Activated CD4-positive, alpha-beta T cell treated with anti-CD3 and anti-CD28 coated beads for 36 hours (primary cell): ENCODE data around the gene LRCH1. TPM values are rescaled to one million over a fixed set of nuclear protein-coding genes. Genes with fewer than 3 reads are reported as not detected.

Experiments used
- ATAC-seq: fragments of 200-7000 bp; cut with Tn5 transposase; one replicate; pipeline ENCODE4 v1.10.0; 2021; ENCODE audit warnings: mild to moderate bottlenecking, moderate library complexity
- CTCF ChIA-PET: fragments of 350-600 bp; sonication (Branson Sonifier 250); formaldehyde crosslinking; loops from one replicate; lab custom pipeline; 2021; ENCODE audit warnings: antibody characterized with exemption; lab: Charles Lee
- POLR2A ChIA-PET: fragments of 350-600 bp; sonication (Branson Sonifier 250); formaldehyde crosslinking; loops from one replicate; lab custom pipeline; 2021; ENCODE audit warnings: antibody characterized with exemption, inconsistent platforms; lab: Charles Lee
- DNase-seq: peaks from one replicate; pipeline ENCODE4 v3.0.0-alpha.2; 2020
- H3K27ac Mint-ChIP-seq: one replicate; pipeline ENCODE4 v1.8.0; 2021; ENCODE audit warnings: mixed read lengths
- H3K27me3 Mint-ChIP-seq: one replicate; pipeline ENCODE4 v1.8.0; 2021; ENCODE audit warnings: mixed read lengths
- H3K36me3 Mint-ChIP-seq: one replicate; pipeline ENCODE4 v1.8.0; 2021; ENCODE audit warnings: low read depth, mixed read lengths
- H3K4me1 Mint-ChIP-seq: one replicate; pipeline ENCODE4 v1.8.0; 2021; ENCODE audit warnings: mixed read lengths
- H3K4me3 Mint-ChIP-seq: one replicate; pipeline ENCODE4 v1.8.0; 2021; ENCODE audit warnings: mild to moderate bottlenecking, moderate library complexity, mixed read lengths
- H3K9me3 Mint-ChIP-seq: one replicate; pipeline ENCODE4 v1.8.0; 2021; ENCODE audit warnings: low read depth, mixed read lengths
- intact Hi-C, 2 experiments: fragments of 100-400 bp; cut with DNase I in 1 of 2; cut with micrococcal nuclease in 1 of 2; formaldehyde crosslinking; loops; one replicate each; pipeline versions ENCODE4 v1.14.2 to v1.15.1; 2022 to 2024; cut with DNase I, micrococcal nuclease
- total RNA-seq, 2 experiments: library from RNA; stranded (reverse); gene quantifications; one replicate each; pipeline ENCODE4 v1.2.3, GENCODE V29; 2021

Gene LRCH1
- total RNA-seq, 2 experiments from 2014 or later = 14.8 to 16.4 TPM

DNA sequence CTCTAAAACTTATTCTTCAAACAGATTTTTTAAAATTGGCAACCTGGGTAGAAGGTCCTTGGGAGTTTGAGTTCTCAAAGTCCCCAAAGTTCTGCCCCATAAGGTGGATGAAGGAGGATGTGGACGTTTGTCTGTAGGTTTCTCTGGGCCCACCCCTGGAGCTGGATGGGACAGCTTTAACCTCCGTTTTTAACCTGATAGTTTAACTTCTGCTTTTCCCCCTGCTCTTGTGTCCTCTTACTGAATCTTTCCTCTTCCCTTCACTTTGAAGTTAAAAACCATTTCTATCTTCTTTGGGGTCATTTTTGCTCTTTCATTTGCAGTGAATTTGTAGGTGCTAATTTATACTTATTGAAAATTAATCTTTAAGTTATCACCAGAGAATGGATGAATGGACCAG is 164.9 kb downstream of the LRCH1 start:
- CTCF ChIA-PET = interaction anchor here (0.9 to 2.6 kb wide), 4 partner anchors 11 to 226 kb away, joined by 3 to 20 read pairs (median 5); no protein-coding TSS in a partner anchor
- ATAC-seq (no peak), DNase-seq (no peak)
- Mint-ChIP-seq H3K9me3 (no peaks in the 10 kb centered on the region), H3K4me3 (no peak overlapping the region), H3K27me3 (no peaks in the 10 kb centered on the region), H3K4me1 (no peaks in the 10 kb centered on the region), H3K27ac (no peak overlapping the region), H3K36me3 (peaks cover 6% of the 10 kb centered on the region)
- intact Hi-C loops = no loop called here
- POLR2A ChIA-PET = no interaction called here

DNA sequence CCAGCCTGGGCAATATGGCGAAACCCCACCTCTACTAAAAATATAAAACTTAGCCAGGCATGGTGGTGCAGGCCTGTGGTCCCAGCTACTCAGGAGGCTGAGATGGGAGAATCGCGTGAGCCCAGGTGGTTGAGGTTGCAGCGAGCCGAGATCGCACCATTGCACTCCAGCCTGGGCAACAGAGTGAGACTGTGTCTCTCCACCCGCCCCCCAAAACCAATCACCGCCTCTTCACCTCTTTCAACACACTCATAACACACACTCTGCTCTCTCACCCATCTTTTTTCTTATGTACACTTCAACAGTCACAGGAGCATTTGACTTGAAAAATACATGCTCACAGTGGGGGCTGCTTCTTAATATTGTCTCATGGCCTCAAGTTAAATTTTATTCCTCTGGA is 167.2 kb downstream of the LRCH1 start:
- no peaks in the 10 kb centered on the region for H3K4me1 Mint-ChIP-seq
- ATAC-seq = no peak
- intact Hi-C loops = no loop called here
- no peak overlapping the region for H3K27ac Mint-ChIP-seq
- DNase-seq = no peak
- H3K27me3 Mint-ChIP-seq = no peaks in the 10 kb centered on the region
- no peaks in the 10 kb centered on the region for H3K9me3 Mint-ChIP-seq
- peaks cover 23% of the 10 kb centered on the region for H3K36me3 Mint-ChIP-seq
- CTCF ChIA-PET = interaction anchor here (0.7 to 2.3 kb wide), 7 partner anchors 11 to 226 kb away, joined by 3 to 28 read pairs (median 4); no protein-coding TSS in a partner anchor
- POLR2A ChIA-PET = no interaction called here
- H3K4me3 Mint-ChIP-seq = no peak overlapping the region

DNA sequence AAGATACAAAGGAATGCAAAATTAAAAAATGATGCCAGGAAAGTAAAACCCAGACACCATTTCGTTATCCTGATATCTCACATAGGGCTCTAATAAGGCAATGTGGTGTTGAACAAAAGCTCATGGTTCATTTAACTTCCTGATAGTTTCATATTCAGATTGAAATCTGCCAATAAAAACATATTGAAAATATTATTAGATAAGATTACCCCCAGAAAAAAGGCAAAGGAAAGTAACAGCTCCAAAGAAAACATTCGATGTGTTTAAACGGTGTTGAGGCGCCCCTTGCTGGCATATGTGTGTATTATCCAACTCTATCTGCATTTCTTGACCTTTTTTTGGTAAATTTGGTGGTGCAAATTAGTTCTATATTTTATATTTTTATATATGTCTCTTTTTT is 168.1 kb downstream of the LRCH1 start:
- ATAC-seq (no peak), DNase-seq (peak; percentile 67)
- POLR2A ChIA-PET = no interaction called here
- CTCF ChIA-PET = interaction anchor here (0.6 to 2.3 kb wide), 16 partner anchors 9 to 236 kb away, joined by 3 to 28 read pairs (median 4); no protein-coding TSS in a partner anchor
- Mint-ChIP-seq H3K9me3 (no peaks in the 10 kb centered on the region), H3K27me3 (no peaks in the 10 kb centered on the region), H3K4me1 (no peaks in the 10 kb centered on the region), H3K36me3 (peaks cover 22% of the 10 kb centered on the region), H3K4me3 (no peak overlapping the region), H3K27ac (no peak overlapping the region)
- intact Hi-C loops = loop anchor here (1.0 kb wide), 2 partner anchors 170 to 228 kb away; no protein-coding TSS in a partner anchor

DNA sequence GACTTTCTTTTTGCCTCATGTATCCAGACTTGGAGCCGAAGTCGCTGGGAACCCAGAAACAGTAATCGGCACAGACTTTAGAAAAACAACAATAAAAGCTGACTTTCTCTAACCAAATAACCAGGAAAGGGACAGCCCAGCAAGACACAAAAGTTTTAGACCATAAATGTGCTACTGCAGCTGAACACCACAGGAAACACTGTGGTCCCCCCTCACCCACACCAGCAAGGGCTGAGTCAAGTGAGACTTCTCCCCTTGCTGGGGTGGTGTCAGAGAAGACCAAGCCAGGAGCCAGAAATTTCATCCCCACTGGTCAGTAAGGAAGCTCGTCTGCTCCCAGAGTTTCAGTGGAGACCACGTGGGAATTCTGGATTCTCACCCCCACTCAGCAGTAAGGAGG is 173.4 kb downstream of the LRCH1 start:
- CTCF ChIA-PET = interaction anchor here (1.3 kb wide), 1 partner anchor 174 kb away, joined by 3 read pairs; no protein-coding TSS in a partner anchor
- intact Hi-C loops = no loop called here
- no peak for DNase-seq

DNA sequence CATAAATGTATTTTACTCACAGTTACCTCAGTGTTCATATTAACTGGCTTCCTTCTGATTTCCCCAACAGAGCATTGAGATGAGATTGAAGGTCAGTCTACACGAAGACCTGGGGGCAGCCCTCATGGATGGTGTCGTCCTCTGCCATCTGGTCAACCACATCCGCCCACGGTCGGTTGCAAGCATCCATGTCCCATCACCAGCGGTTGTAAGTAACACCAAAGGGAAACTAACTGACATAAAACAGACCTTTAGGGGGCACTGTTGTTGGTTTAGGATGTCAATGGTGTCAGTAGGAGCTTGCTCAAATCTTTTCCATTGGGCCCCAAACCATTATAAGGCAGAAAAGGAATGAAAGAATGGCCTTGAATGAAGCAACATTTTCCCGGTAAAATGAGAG is 175.8 kb downstream of the LRCH1 start:
- peak; percentile 57 for DNase-seq
- H3K9me3 Mint-ChIP-seq = no peaks in the 10 kb centered on the region
- CTCF ChIA-PET = interaction anchor here (0.9 to 1.3 kb wide), 3 partner anchors 12 to 173 kb away, joined by 3 to 4 read pairs (median 3); no protein-coding TSS in a partner anchor
- H3K36me3 Mint-ChIP-seq = peaks cover 39% of the 10 kb centered on the region
- H3K4me1 Mint-ChIP-seq = no peaks in the 10 kb centered on the region
- intact Hi-C loops = no loop called here
- ATAC-seq = peak; percentile 63
- no peaks in the 10 kb centered on the region for H3K27me3 Mint-ChIP-seq
- H3K27ac Mint-ChIP-seq = no peak overlapping the region
- POLR2A ChIA-PET = no interaction called here
- no peak overlapping the region for H3K4me3 Mint-ChIP-seq

More for the DNA sequence above, 173.4 kb downstream of the LRCH1 start:
- no peaks in the 10 kb centered on the region for H3K4me1 Mint-ChIP-seq
- no peak overlapping the region for H3K4me3 Mint-ChIP-seq
- peaks cover 36% of the 10 kb centered on the region for H3K36me3 Mint-ChIP-seq
- ATAC-seq = no peak
- no peaks in the 10 kb centered on the region for H3K9me3 Mint-ChIP-seq
- POLR2A ChIA-PET = no interaction called here
- no peaks in the 10 kb centered on the region for H3K27me3 Mint-ChIP-seq
- no peak overlapping the region for H3K27ac Mint-ChIP-seq

DNA sequence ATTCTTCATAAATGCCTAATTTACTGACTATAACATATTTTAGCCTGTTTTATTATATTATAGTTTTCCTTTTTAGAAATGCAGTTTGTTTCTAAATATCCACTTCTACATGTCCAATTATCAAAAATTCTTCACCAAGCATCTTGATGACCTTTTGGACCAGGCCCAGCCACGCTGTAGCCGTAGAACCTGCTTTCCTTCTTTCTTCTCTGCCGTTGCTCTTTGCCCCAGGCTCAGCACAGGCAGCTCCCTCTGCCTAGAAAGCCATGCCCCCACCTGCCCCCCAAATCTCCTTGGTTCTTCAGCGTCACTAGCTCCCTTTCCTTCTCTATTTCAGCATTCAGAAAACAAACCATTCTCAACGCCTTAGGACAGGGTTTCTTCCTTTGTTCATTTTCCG is 178.6 kb downstream of the LRCH1 start:
- DNase-seq (no peak), ATAC-seq (no peak)
- H3K36me3 Mint-ChIP-seq = peaks cover 29% of the 10 kb centered on the region
- no peaks in the 10 kb centered on the region for H3K9me3 Mint-ChIP-seq
- ChIA-PET CTCF (interaction anchor here (0.6 kb wide), 2 partner anchors 237 to 244 kb away, joined by 3 read pairs; no protein-coding TSS in a partner anchor), POLR2A (no interaction called here)
- intact Hi-C loops = no loop called here
- H3K4me1 Mint-ChIP-seq = no peaks in the 10 kb centered on the region
- H3K27me3 Mint-ChIP-seq = no peaks in the 10 kb centered on the region
- H3K27ac Mint-ChIP-seq = no peak overlapping the region
- H3K4me3 Mint-ChIP-seq = no peak overlapping the region

DNA sequence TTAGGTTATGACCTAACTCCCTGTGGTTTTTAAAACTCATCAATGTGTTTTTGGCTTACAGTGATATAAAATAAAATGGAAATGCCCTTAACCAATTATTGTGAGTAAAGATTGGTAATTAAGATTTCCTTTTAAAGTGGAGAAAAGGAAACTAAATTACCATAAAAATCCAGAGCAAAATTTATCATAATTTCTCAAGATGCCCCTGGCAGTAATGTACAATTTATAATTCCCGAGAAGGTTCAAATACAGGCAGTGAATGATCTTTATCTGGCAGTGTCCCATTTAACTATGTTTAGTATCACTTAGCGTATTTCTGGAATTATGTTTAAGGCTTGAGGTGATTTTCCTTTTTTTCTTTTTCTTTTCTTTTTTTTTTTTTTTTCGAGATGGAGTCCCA is 182.5 kb downstream of the LRCH1 start:
- H3K36me3 Mint-ChIP-seq = peaks cover 17% of the 10 kb centered on the region
- intact Hi-C loops = no loop called here
- ATAC-seq = no peak

DNA sequence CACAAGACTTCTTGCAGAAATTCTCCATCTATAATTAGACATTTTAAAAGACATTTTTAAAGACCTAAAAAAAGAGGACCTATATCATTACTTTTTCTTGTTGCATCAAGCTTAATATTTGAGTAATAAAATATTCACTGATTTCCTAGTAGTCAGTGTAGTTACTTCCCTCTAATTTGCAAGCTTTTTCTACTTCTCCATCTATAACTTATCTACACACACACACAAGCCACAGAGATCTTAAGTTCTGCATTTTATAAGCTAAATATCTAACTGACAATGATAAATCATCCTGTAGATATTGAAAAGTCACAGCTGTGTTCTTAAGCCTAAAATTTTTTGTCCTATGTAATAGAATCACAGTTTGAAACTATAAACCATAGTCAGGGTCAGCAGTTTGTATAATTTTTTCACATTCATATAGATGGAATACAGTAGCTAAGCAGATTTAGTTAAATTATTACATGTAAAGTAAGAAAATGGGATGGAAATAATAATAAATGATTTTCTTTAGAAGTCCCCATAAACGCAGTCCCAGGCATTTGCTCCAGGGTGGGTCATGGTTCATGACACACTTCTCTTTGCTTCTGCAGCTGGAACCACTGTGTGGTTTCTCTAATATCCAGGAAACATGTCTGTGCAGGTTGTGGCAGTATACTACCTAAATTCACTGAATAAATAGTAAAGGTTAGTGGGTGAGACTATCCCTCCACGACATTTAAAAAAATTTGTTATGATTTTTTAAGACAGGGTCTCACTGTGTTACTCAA is 183.8 kb downstream of the LRCH1 start:
- ATAC-seq (no peak), DNase-seq (no peak)
- no peak overlapping the region for H3K27ac Mint-ChIP-seq
- no peaks in the 10 kb centered on the region for H3K9me3 Mint-ChIP-seq
- no peaks in the 10 kb centered on the region for H3K27me3 Mint-ChIP-seq
- peaks cover 19% of the 10 kb centered on the region for H3K36me3 Mint-ChIP-seq
- ChIA-PET CTCF (interaction anchor here (0.8 to 1.3 kb wide), 5 partner anchors 9 to 182 kb away, joined by 3 to 4 read pairs (median 3); no protein-coding TSS in a partner anchor), POLR2A (no interaction called here)
- no peaks in the 10 kb centered on the region for H3K4me1 Mint-ChIP-seq
- H3K4me3 Mint-ChIP-seq = no peak overlapping the region
- intact Hi-C loops = no loop called here

More for the DNA sequence above, 182.5 kb downstream of the LRCH1 start:
- no peak for DNase-seq
- H3K27me3 Mint-ChIP-seq = no peaks in the 10 kb centered on the region
- H3K27ac Mint-ChIP-seq = no peak overlapping the region
- no peaks in the 10 kb centered on the region for H3K4me1 Mint-ChIP-seq
- no peaks in the 10 kb centered on the region for H3K9me3 Mint-ChIP-seq
- H3K4me3 Mint-ChIP-seq = no peak overlapping the region
- CTCF ChIA-PET = interaction anchor here (0.7 kb wide), 1 partner anchor 244 kb away, joined by 3 read pairs; no protein-coding TSS in a partner anchor
- POLR2A ChIA-PET = no interaction called here

DNA sequence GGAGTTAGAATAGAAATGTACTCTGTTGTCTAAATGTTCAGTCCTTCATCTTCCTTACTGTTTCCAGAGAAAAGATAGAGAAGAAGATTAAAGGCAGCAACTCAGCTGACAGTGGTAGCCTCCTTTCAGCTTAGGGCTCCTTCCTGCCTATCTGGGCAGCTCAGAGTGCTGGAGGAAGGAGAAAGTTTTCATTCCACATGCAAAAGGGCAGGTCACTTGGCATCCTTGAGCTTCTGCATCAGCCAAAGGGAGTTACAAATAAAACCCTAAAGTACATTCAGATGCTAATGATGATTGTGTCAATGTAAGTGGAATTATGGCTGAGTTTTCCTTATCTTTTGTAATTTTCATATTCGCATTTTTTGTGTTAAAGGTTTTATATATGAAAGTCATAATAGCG is 185.1 kb downstream of the LRCH1 start:
- no peak for DNase-seq
- Mint-ChIP-seq H3K4me1 (no peaks in the 10 kb centered on the region), H3K4me3 (no peak overlapping the region), H3K27ac (no peak overlapping the region), H3K27me3 (no peaks in the 10 kb centered on the region), H3K36me3 (peaks cover 12% of the 10 kb centered on the region), H3K9me3 (no peaks in the 10 kb centered on the region)
- POLR2A ChIA-PET = no interaction called here
- no peak for ATAC-seq
- intact Hi-C loops = no loop called here
- CTCF ChIA-PET = interaction anchor here (1.2 kb wide), 1 partner anchor 187 kb away, joined by 3 read pairs; no protein-coding TSS in a partner anchor

DNA sequence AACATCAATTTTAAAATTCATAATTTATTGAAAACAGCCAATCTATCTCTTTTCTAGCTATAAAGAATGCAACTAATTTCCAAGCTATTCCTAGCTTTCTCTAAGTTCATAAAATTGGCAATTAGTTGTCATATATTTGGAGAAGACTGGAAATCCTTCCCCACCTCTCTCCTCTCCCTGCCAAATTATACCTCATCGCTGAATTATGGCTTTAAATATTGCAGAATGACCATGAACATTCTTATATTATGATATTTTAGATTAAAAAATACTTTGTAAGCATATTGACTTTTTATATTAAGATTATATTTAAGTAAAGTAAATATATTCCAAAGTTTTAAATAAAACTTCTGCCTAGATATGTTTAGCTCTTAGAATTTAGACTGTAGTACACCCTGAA is 185.8 kb downstream of the LRCH1 start:
- POLR2A ChIA-PET = no interaction called here
- intact Hi-C loops = no loop called here
- CTCF ChIA-PET = interaction anchor here (0.9 to 1.2 kb wide), 2 partner anchors 13 to 188 kb away, joined by 3 read pairs; no protein-coding TSS in a partner anchor

DNA sequence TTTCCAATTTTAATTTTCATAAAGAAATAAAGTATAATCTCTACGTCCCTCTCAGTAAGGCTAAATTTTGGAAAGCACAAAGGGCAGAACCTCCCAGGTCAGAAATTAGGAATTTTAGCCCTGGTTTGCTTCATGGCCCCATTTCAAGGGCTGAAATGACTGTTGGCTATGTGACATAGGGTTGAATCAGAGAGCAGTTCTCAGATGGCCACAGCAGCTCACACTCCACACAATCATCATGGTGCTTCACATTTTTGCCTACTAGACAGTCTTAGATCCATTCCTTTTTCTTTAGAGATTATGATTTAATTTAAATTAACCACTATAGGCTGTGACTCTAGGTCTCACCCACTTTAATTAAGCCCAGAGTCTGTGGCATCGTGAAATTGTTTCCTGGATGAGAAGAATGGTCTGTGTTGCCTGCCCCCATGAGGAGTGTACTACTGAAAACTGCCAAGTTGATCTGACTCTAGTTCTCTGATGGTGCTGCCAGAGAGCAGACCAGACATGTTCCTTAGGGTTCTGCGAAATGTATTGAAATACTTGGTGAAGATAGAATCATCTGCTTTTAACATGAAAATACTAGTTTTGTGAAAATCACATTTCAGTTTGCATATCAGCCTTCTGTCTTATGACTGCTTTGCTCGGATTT is 186.6 kb downstream of the LRCH1 start:
- H3K9me3 Mint-ChIP-seq = no peaks in the 10 kb centered on the region
- H3K27ac Mint-ChIP-seq = no peak overlapping the region
- no peaks in the 10 kb centered on the region for H3K4me1 Mint-ChIP-seq
- ChIA-PET CTCF (no interaction called here), POLR2A (no interaction called here)
- no peaks in the 10 kb centered on the region for H3K27me3 Mint-ChIP-seq
- ATAC-seq (no peak), DNase-seq (no peak)
- intact Hi-C loops = no loop called here
- H3K36me3 Mint-ChIP-seq = peaks cover 12% of the 10 kb centered on the region
- no peak overlapping the region for H3K4me3 Mint-ChIP-seq

More for the DNA sequence above, 185.8 kb downstream of the LRCH1 start:
- Mint-ChIP-seq H3K27ac (no peak overlapping the region), H3K9me3 (no peaks in the 10 kb centered on the region), H3K27me3 (no peaks in the 10 kb centered on the region), H3K36me3 (peaks cover 12% of the 10 kb centered on the region), H3K4me1 (no peaks in the 10 kb centered on the region), H3K4me3 (no peak overlapping the region)
- ATAC-seq (no peak), DNase-seq (no peak)
